K562 (cell line): ENCODE data around the gene RPL22. TPM values are rescaled to one million over a fixed set of nuclear protein-coding genes. Genes with fewer than 3 reads are reported as not detected.

ENCODE experiments used
- ATF1 ChIP-seq, 2 experiments: fragments of 450-650 bp in 1 of 2; IDR thresholded peaks; 2 replicates each; pipeline ENCODE4 v1.6.1; 2016; ENCODE audit warnings: missing compliant biosample characterization in 1 of 2, missing genetic modification characterization in 1 of 2
- ATF6 ChIP-seq: sonication (generic); formaldehyde crosslinking; IDR thresholded peaks from 2 replicates; pipeline ENCODE4 v1.4.0; 2020; ENCODE audit warnings: mild to moderate bottlenecking, missing genetic modification reagents
- BRD9 ChIP-seq: fragments of 450-650 bp; IDR thresholded peaks from 2 replicates; pipeline ENCODE4 v1.6.1; 2018; ENCODE audit warnings: low read depth; ENCODE audit not compliant: partially characterized antibody
- CSDE1 ChIP-seq, 2 experiments: fragments of 450-650 bp; IDR thresholded peaks; 2 replicates each; pipeline ENCODE4 v1.6.1; 2016; ENCODE audit warnings: mild to moderate bottlenecking in 1 of 2
- CTCF ChIP-seq, 3 experiments: IDR thresholded peaks in 2 of 3; conservative IDR thresholded peaks in 1 of 3; 2 replicates each; pipeline ENCODE4 v1.5.1; 2011 to 2012; ENCODE audit warnings: low read length in 3 of 3, mild to moderate bottlenecking in 3 of 3, control low read depth in 2 of 3, improper control_type of control experiment in 1 of 3, inconsistent platforms in 1 of 3, low read depth in 1 of 3, mixed read lengths in 1 of 3, moderate library complexity in 1 of 3; ENCODE audit not compliant: insufficient read depth in 2 of 3
- DPF2 ChIP-seq: fragments of 450-650 bp; IDR thresholded peaks from 2 replicates; pipeline ENCODE4 v1.6.1; 2016
- KDM5B ChIP-seq: fragments of 200-600 bp; sonication (generic); IDR thresholded peaks from 2 replicates; pipeline ENCODE4 v1.6.1; 2012; ENCODE audit warnings: low read depth, mild to moderate bottlenecking, moderate library complexity, low read length, control low read depth, inconsistent platforms; ENCODE audit not compliant: insufficient replicate concordance
- KLF6 ChIP-seq: fragments of 250-450 bp; sonication (Bioruptor Pico); IDR thresholded peaks from 2 replicates; pipeline ENCODE4 v1.4.0; 2020; ENCODE audit warnings: mild to moderate bottlenecking, moderate library complexity, borderline replicate concordance
- PHF21A ChIP-seq: fragments of 450-650 bp; IDR thresholded peaks from 2 replicates; pipeline ENCODE4 v1.6.1; 2017; ENCODE audit warnings: low read depth, borderline replicate concordance
- POLR2B ChIP-seq: fragments of 450-650 bp; IDR thresholded peaks from 2 replicates; pipeline ENCODE4 v1.6.1; 2018; ENCODE audit warnings: low read depth; ENCODE audit not compliant: partially characterized antibody
- PTBP1 ChIP-seq: fragments of 200-400 bp; formaldehyde crosslinking; IDR thresholded peaks from 2 replicates; pipeline ENCODE4 v1.6.1; 2017; ENCODE audit warnings: low read depth, low read length
- SIRT6 ChIP-seq: IDR thresholded peaks from one replicate; pipeline ENCODE4 v1.6.1; 2012; ENCODE audit warnings: low read depth, mild to moderate bottlenecking, control low read depth, inconsistent platforms, low read length, moderate library complexity
- SMAD2 ChIP-seq: fragments of 150-350 bp; IDR thresholded peaks from 2 replicates; pipeline ENCODE4 v1.6.1; 2014; ENCODE audit warnings: low read depth, mild to moderate bottlenecking, low read length
- SNAPC5 ChIP-seq: fragments of 250-450 bp; sonication (Bioruptor Pico); IDR thresholded peaks from 2 replicates; pipeline ENCODE4 v1.8.0; 2021; ENCODE audit warnings: moderate library complexity, mild to moderate bottlenecking, inconsistent platforms
- SPI1 ChIP-seq: IDR thresholded peaks from 2 replicates; pipeline ENCODE4 v1.6.1; 2011; ENCODE audit warnings: low read depth, low read length, control low read depth, borderline replicate concordance
- THRB ChIP-seq: fragments of 450-650 bp; formaldehyde crosslinking; conservative IDR thresholded peaks from 2 replicates; pipeline ENCODE4 v1.4.0; 2022; ENCODE audit warnings: mild to moderate bottlenecking, missing genetic modification characterization
- ZNF124 ChIP-seq: sonication (generic); formaldehyde crosslinking; IDR thresholded peaks from 2 replicates; pipeline ENCODE4 v1.8.1; 2022; ENCODE audit warnings: missing genetic modification reagents
- ZNF146 ChIP-seq: IDR thresholded peaks from one replicate; pipeline ENCODE4 v1.6.1; 2018; ENCODE audit warnings: missing compliant biosample characterization; ENCODE audit not compliant: unreplicated experiment
- ZNF316 ChIP-seq: fragments of 450-650 bp; IDR thresholded peaks from 2 replicates; pipeline ENCODE4 v1.6.1; 2016
- ZNF324 ChIP-seq: fragments of 250-450 bp; sonication (Bioruptor Pico); IDR thresholded peaks from 2 replicates; pipeline ENCODE4 v1.4.0; 2020; ENCODE audit warnings: mild to moderate bottlenecking
- ZNF507 ChIP-seq: conservative IDR thresholded peaks from 2 replicates; pipeline ENCODE4 v1.6.1; 2017; ENCODE audit warnings: missing genetic modification characterization, missing compliant biosample characterization
- polyA plus RNA-seq, 8 experiments: library from polyadenylated mRNA; depleted of rRNA in 4 of 8; stranded (reverse) in 5 of 8; unstranded in 3 of 8; fragments of >200 nt; fragmentation: Nextera tagmentation in 2 of 8; fragmentation: Illumina TruSeq in 1 of 8; extraction: Ambion mirVana in 2 of 8; extraction: Trizol in 1 of 8; gene quantifications; 2 replicates each; pipeline versions ENCODE4 v1.2.1 to v1.2.3, GENCODE V29; 2011 to 2014; ENCODE audit warnings: inconsistent platforms in 1 of 8, missing spikeins in 1 of 8
- total RNA-seq, 7 experiments: library from RNA; depleted of rRNA in 6 of 7; stranded (reverse); fragments of >200 nt in 6 of 7; fragmentation: Illumina TruSeq in 2 of 7; extraction: Trizol in 2 of 7; gene quantifications; 2 replicates each; pipeline versions ENCODE4 v1.2.1 to v1.2.3, GENCODE V29; 2011 to 2021; ENCODE audit warnings: low replicate concordance in 1 of 7

RPL22 gene
- total and polyA plus RNA-seq, 9 of the 15 experiments (the other 6 are each of a cell fraction or from before 2014, with no cell fraction given), result 467 to 1,165 (median 607) TPM

GRCh38 chr1:6199298-6200187 is at the start of gene RPL22 (continued):
- TF ChIP-seq THRB (CRISPR knock-in tag) (no peak), CSDE1 (IDR thresholded peaks at IDR 0.05) (no peak), ATF6 (CRISPR knock-in tag) (no peak; the same call in 1 of the 2 replicates), PHF21A (no peak; the same call in 1 of the 2 replicates), POLR2B (peak; percentile 94), SMAD2 (no peak), ZNF146 (CRISPR knock-in tag) (no peak), KLF6 (CRISPR knock-in tag) (peak; percentile 32; the same call in 1 of the 2 replicates), ATF1 (CRISPR knock-in tag; IDR thresholded peaks at IDR 0.05) (no peak), ATF1 (tag; IDR thresholded peaks at IDR 0.05) (peak; percentile 77), ZNF124 (no peak), SNAPC5 (no peak), DPF2 (peak; percentile 40; the same call in 1 of the 2 replicates), ZNF507 (no peak), SIRT6 (no peak), PTBP1 (0 out of 2 replicates have a peak, but pooled peaks have one; percentile 31), SPI1 (peak; percentile 74; the same call in 1 of the 2 replicates), ZNF316 (no peak), CTCF (IDR thresholded peaks at IDR 0.05 in 2 of 3, conservative IDR thresholded peaks at IDR 0.05 in 1 of 3; ENCODE audit: insufficient read depth in 2 of 3, low read depth in 1 of 3, low read length in 3 of 3) (peak in 1 of 3 experiments; percentile 5; a peak in 1 of 6 replicates), KDM5B (peak; percentile 94), BRD9 (peak; percentile 59), ZNF324 (CRISPR knock-in tag) (0 out of 2 replicates have a peak, but pooled peaks have one; percentile 35)
